HepG2 (cell line): Measurements from ENCODE around the gene HDGF. TPM values are rescaled to one million over a fixed set of nuclear protein-coding genes. Genes with fewer than 3 reads are reported as not detected.

Experiments used
- ATF7-NPFF ChIP-seq: sonication (generic); formaldehyde crosslinking; IDR thresholded peaks from 2 replicates; pipeline ENCODE4 v1.8.1; 2023; ENCODE audit warnings: mild to moderate bottlenecking, low read depth, missing genetic modification reagents, moderate library complexity
- FOSL2 ChIP-seq: sonication (generic); formaldehyde crosslinking; IDR thresholded peaks from 2 replicates; pipeline ENCODE4 v1.4.0; 2020; ENCODE audit warnings: missing genetic modification reagents
- KLF13 ChIP-seq: sonication (generic); formaldehyde crosslinking; IDR thresholded peaks from 2 replicates; pipeline ENCODE4 v1.4.0; 2020; ENCODE audit warnings: mild to moderate bottlenecking, missing genetic modification reagents
- RAD21 ChIP-seq: fragments of 450-650 bp; formaldehyde crosslinking; IDR thresholded peaks from 2 replicates; pipeline ENCODE4 v1.5.0; 2020; ENCODE audit warnings: mild to moderate bottlenecking
- RCOR2 ChIP-seq: IDR thresholded peaks from 2 replicates; pipeline ENCODE4 v1.6.1; 2016; ENCODE audit warnings: missing biosample characterization, missing genetic modification reagents
- RELA ChIP-seq: sonication (generic); formaldehyde crosslinking; IDR thresholded peaks from 2 replicates; pipeline ENCODE4 v1.4.0; 2020; ENCODE audit warnings: missing genetic modification reagents
- SAP130 ChIP-seq: IDR thresholded peaks from 2 replicates; pipeline ENCODE4 v1.6.1; 2016; ENCODE audit warnings: low read depth
- TCF7 ChIP-seq: sonication (generic); IDR thresholded peaks from 2 replicates; pipeline ENCODE4 v1.6.1; 2016; ENCODE audit warnings: antibody characterized with exemption, low read depth
- ZNF44 ChIP-seq: sonication (generic); formaldehyde crosslinking; IDR thresholded peaks from 2 replicates; pipeline ENCODE4 v1.5.1; 2020; ENCODE audit warnings: mild to moderate bottlenecking, missing genetic modification reagents
- ZNF563 ChIP-seq: sonication (generic); formaldehyde crosslinking; IDR thresholded peaks from 2 replicates; pipeline ENCODE4 v1.8.0; 2022; ENCODE audit warnings: mild to moderate bottlenecking, moderate library complexity, missing genetic modification reagents
- ZNF605 ChIP-seq: sonication (generic); formaldehyde crosslinking; IDR thresholded peaks from 2 replicates; pipeline ENCODE4 v1.8.0; 2022; ENCODE audit warnings: mild to moderate bottlenecking, missing genetic modification reagents
- ZNF644 ChIP-seq: IDR thresholded peaks from 2 replicates; pipeline ENCODE4 v1.6.1; 2016; ENCODE audit warnings: low read depth
- ZNF772 ChIP-seq: sonication (generic); formaldehyde crosslinking; IDR thresholded peaks from 2 replicates; pipeline ENCODE4 v1.5.0; 2020; ENCODE audit warnings: mild to moderate bottlenecking, missing genetic modification reagents
- polyA plus RNA-seq, 8 experiments: library from polyadenylated mRNA; depleted of rRNA in 3 of 8; stranded (reverse) in 7 of 8; unstranded in 1 of 8; fragments of >200 nt; fragmentation: Illumina TruSeq in 4 of 8; extraction: Trizol in 4 of 8; gene quantifications; 2 replicates each; pipeline versions ENCODE4 v1.2.1 to v1.2.3, GENCODE V29; 2011 to 2016; ENCODE audit warnings: low read depth in 4 of 8, missing spikeins in 1 of 8, mixed read lengths in 1 of 8; ENCODE audit not compliant: insufficient read depth in 1 of 8
- total RNA-seq, 5 experiments: library from RNA; depleted of rRNA; stranded (reverse); fragments of >200 nt; fragmentation: Illumina TruSeq; extraction: Trizol; gene quantifications; 2 replicates each; pipeline ENCODE4 v1.2.3, GENCODE V29; 2016; ENCODE audit warnings: low read depth in 1 of 5
- TF ChIP-seq, protein P1 (sequence below): sonication (generic); formaldehyde crosslinking; IDR thresholded peaks from 2 replicates; pipeline ENCODE4 v1.5.0; 2020; ENCODE audit warnings: mild to moderate bottlenecking, missing genetic modification reagents, borderline replicate concordance
- TF ChIP-seq, protein P2 (sequence below): sonication (generic); formaldehyde crosslinking; IDR thresholded peaks from 2 replicates; pipeline ENCODE4 v1.5.0; 2020; ENCODE audit warnings: missing genetic modification reagents
- TF ChIP-seq, protein P3 (sequence below): IDR thresholded peaks from 2 replicates; pipeline ENCODE4 v1.6.1; 2018; ENCODE audit warnings: missing genetic modification reagents
- TF ChIP-seq, protein P4 (sequence below): sonication (generic); formaldehyde crosslinking; IDR thresholded peaks from 2 replicates; pipeline ENCODE4 v1.4.0; 2020; ENCODE audit warnings: missing genetic modification reagents
- TF ChIP-seq, protein P5 (sequence below): sonication (generic); formaldehyde crosslinking; IDR thresholded peaks from 2 replicates; pipeline ENCODE4 v1.5.0; 2020; ENCODE audit warnings: mild to moderate bottlenecking, missing genetic modification reagents, moderate library complexity

Gene HDGF
- total and polyA plus RNA-seq, 2 of the 13 experiments (the other 11 are each of a cell fraction or from before 2014, with no cell fraction given) = 156 to 196 TPM

DNA sequence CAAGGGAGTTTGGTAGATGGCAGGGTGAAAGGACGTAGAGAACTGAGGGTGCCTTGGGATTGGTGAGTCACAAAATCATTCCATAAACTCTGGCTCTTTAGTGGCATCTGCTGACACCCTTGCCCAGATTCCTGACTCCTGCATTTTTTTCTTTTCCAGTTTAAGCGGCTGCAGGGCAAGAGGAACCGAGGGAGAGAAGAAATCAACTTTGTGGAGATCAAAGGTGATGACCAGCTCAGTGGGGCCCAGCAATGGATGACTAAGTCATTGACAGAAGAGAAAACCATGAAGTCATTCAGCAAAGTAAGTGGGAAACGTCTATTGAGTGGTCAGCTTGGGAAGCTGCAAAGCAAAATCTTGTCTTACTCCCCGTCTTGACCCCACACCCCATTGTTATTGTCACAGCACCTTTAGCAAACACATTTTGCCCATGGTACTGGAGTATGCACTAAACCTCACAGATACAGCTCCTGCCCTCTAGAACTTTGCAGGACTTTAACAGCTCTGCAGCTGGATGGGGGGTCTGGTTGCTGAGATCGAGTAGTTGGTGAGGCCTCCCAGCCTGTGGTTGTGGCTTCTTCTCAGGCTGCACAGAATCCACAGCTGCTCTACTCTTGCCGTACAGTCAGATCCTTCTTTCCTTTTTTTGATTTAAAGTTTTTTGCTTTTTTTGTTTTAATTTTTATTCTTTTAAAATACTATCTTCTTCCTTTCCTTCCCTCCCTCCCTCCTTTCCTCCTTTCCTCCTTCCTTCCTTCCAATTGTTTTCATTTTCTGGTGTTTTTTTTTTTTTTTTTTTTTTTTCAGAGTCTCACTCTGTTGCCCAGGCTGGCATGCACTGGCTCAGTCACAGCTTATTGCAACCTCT, 43.3 kb upstream of the HDGF start (continued):
- TF ChIP-seq, protein P1, sequence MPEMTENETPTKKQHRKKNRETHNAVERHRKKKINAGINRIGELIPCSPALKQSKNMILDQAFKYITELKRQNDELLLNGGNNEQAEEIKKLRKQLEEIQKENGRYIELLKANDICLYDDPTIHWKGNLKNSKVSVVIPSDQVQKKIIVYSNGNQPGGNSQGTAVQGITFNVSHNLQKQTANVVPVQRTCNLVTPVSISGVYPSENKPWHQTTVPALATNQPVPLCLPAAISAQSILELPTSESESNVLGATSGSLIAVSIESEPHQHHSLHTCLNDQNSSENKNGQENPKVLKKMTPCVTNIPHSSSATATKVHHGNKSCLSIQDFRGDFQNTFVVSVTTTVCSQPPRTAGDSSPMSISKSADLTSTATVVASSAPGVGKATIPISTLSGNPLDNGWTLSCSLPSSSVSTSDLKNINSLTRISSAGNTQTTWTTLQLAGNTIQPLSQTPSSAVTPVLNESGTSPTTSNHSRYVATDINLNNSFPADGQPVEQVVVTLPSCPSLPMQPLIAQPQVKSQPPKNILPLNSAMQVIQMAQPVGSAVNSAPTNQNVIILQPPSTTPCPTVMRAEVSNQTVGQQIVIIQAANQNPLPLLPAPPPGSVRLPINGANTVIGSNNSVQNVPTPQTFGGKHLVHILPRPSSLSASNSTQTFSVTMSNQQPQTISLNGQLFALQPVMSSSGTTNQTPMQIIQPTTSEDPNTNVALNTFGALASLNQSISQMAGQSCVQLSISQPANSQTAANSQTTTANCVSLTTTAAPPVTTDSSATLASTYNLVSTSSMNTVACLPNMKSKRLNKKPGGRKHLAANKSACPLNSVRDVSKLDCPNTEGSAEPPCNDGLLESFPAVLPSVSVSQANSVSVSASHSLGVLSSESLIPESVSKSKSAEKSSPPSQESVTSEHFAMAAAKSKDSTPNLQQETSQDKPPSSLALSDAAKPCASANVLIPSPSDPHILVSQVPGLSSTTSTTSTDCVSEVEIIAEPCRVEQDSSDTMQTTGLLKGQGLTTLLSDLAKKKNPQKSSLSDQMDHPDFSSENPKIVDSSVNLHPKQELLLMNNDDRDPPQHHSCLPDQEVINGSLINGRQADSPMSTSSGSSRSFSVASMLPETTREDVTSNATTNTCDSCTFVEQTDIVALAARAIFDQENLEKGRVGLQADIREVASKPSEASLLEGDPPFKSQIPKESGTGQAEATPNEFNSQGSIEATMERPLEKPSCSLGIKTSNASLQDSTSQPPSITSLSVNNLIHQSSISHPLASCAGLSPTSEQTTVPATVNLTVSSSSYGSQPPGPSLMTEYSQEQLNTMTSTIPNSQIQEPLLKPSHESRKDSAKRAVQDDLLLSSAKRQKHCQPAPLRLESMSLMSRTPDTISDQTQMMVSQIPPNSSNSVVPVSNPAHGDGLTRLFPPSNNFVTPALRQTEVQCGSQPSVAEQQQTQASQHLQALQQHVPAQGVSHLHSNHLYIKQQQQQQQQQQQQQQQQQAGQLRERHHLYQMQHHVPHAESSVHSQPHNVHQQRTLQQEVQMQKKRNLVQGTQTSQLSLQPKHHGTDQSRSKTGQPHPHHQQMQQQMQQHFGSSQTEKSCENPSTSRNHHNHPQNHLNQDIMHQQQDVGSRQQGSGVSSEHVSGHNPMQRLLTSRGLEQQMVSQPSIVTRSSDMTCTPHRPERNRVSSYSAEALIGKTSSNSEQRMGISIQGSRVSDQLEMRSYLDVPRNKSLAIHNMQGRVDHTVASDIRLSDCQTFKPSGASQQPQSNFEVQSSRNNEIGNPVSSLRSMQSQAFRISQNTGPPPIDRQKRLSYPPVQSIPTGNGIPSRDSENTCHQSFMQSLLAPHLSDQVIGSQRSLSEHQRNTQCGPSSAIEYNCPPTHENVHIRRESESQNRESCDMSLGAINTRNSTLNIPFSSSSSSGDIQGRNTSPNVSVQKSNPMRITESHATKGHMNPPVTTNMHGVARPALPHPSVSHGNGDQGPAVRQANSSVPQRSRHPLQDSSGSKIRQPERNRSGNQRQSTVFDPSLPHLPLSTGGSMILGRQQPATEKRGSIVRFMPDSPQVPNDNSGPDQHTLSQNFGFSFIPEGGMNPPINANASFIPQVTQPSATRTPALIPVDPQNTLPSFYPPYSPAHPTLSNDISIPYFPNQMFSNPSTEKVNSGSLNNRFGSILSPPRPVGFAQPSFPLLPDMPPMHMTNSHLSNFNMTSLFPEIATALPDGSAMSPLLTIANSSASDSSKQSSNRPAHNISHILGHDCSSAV (CRISPR knock-in tag) = no peak
- TF ChIP-seq, protein P2, sequence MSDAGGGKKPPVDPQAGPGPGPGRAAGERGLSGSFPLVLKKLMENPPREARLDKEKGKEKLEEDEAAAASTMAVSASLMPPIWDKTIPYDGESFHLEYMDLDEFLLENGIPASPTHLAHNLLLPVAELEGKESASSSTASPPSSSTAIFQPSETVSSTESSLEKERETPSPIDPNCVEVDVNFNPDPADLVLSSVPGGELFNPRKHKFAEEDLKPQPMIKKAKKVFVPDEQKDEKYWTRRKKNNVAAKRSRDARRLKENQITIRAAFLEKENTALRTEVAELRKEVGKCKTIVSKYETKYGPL = no peak
- TF ChIP-seq TCF7 = peak; percentile 52
- TF ChIP-seq, protein P3, sequence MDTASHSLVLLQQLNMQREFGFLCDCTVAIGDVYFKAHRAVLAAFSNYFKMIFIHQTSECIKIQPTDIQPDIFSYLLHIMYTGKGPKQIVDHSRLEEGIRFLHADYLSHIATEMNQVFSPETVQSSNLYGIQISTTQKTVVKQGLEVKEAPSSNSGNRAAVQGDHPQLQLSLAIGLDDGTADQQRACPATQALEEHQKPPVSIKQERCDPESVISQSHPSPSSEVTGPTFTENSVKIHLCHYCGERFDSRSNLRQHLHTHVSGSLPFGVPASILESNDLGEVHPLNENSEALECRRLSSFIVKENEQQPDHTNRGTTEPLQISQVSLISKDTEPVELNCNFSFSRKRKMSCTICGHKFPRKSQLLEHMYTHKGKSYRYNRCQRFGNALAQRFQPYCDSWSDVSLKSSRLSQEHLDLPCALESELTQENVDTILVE (CRISPR knock-in tag) = no peak
- peak; percentile 54 for TF ChIP-seq SAP130 (CRISPR knock-in tag)
- TF ChIP-seq ZNF563 (CRISPR knock-in tag) = no peak
- TF ChIP-seq ZNF605 (CRISPR knock-in tag) = no peak
- TF ChIP-seq ATF7-NPFF (CRISPR knock-in tag) = no peak
- no peak for TF ChIP-seq ZNF44 (CRISPR knock-in tag)
- TF ChIP-seq ZNF644 (CRISPR knock-in tag) = 0 out of 2 replicates have a peak, but pooled peaks have one; percentile 11
- TF ChIP-seq, protein P4, sequence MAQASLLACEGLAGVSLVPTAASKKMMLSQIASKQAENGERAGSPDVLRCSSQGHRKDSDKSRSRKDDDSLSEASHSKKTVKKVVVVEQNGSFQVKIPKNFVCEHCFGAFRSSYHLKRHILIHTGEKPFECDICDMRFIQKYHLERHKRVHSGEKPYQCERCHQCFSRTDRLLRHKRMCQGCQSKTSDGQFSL (CRISPR knock-in tag) = no peak
- TF ChIP-seq RELA (CRISPR knock-in tag) = no peak
- TF ChIP-seq ZNF772 = no peak
- peak; percentile 69 for TF ChIP-seq FOSL2
- TF ChIP-seq RAD21 (CRISPR knock-in tag) = no peak
- no peak for TF ChIP-seq KLF13
- TF ChIP-seq RCOR2 (CRISPR knock-in tag) = no peak
- TF ChIP-seq, protein P5, sequence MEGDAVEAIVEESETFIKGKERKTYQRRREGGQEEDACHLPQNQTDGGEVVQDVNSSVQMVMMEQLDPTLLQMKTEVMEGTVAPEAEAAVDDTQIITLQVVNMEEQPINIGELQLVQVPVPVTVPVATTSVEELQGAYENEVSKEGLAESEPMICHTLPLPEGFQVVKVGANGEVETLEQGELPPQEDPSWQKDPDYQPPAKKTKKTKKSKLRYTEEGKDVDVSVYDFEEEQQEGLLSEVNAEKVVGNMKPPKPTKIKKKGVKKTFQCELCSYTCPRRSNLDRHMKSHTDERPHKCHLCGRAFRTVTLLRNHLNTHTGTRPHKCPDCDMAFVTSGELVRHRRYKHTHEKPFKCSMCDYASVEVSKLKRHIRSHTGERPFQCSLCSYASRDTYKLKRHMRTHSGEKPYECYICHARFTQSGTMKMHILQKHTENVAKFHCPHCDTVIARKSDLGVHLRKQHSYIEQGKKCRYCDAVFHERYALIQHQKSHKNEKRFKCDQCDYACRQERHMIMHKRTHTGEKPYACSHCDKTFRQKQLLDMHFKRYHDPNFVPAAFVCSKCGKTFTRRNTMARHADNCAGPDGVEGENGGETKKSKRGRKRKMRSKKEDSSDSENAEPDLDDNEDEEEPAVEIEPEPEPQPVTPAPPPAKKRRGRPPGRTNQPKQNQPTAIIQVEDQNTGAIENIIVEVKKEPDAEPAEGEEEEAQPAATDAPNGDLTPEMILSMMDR = 0 out of 2 replicates have a peak, but pooled peaks have one; percentile 13
